IPS DF 6.9 (cell line): ENCODE results near the gene CFAP77.
"Not testable (repeated sequence)": the region's sequence is repeated elsewhere in the genome, so short reads cannot be mapped to it uniquely, and the experiment has no call there.

ENCODE experiments used
- DNase-seq: peaks from one replicate; pipeline ENCODE4 v3.0.0-alpha.2; 2013; ENCODE audit warnings: low read depth, low spot score
- H3K27ac ChIP-seq: one replicate; pipeline ENCODE4 v1.5.1; 2013; ENCODE audit warnings: low read length, control low read depth
- H3K27me3 ChIP-seq: 2 replicates; pipeline ENCODE4 v1.6.1; 2013; ENCODE audit warnings: mild to moderate bottlenecking, low read length; ENCODE audit not compliant: control insufficient read depth, insufficient read depth
- H3K36me3 ChIP-seq: 2 replicates; pipeline ENCODE4 v1.6.1; 2013; ENCODE audit warnings: low read length; ENCODE audit not compliant: control insufficient read depth, insufficient read depth
- H3K4me1 ChIP-seq: 2 replicates; pipeline ENCODE4 v1.6.1; 2013; ENCODE audit warnings: low read length; ENCODE audit not compliant: control insufficient read depth, insufficient read depth
- H3K4me3 ChIP-seq: 2 replicates; pipeline ENCODE4 v1.5.1; 2013; ENCODE audit warnings: mild to moderate bottlenecking, low read length
- H3K9me3 ChIP-seq: 2 replicates; pipeline ENCODE4 v1.6.1; 2013; ENCODE audit warnings: low read length, inconsistent platforms; ENCODE audit not compliant: control insufficient read depth, insufficient read depth
- WGBS: extraction: QIAGEN DNeasy Blood & Tissue Kit; methylation state at CpG from one replicate; pipeline ENCODE4 v1.1.7; 2013; ENCODE audit warnings: mixed read lengths, missing lambda C conversion rate; ENCODE audit not compliant: insufficient read length, insufficient coverage; 5-methylcytosine and 5-hydroxymethylcytosine counted together

CFAP77 gene

DNA sequence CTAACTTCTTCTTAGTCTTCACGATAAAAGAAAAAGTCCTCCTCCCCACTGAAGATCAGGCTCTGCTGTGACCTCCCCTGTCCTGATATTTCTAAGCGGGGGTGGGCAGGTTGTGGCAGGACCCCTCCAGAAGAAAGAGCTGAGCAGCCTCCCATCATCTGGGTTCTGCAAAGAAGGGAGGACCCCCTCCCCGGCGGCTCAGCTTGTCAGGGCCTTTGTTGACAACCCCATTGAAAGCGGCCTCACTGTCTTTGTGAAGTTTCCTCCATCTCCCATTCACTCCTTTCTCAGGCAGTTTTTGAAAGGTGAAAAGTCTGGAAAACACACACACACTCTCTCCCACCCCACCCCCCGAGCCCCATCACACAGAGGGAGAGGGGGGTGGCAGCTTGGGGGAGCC is 146.2 kb downstream of the CFAP77 start:
- WGBS, result no CpG with 5 or more reads among the region's 6 CpGs
- Histone ChIP-seq H3K4me3 (no peak overlapping the region), H3K9me3 (no peaks in the 10 kb centered on the region), H3K36me3 (no peaks in the 10 kb centered on the region), H3K27ac (no peak overlapping the region), H3K27me3 (no peaks in the 10 kb centered on the region), H3K4me1 (no peaks in the 10 kb centered on the region)
- no peak for DNase-seq

DNA sequence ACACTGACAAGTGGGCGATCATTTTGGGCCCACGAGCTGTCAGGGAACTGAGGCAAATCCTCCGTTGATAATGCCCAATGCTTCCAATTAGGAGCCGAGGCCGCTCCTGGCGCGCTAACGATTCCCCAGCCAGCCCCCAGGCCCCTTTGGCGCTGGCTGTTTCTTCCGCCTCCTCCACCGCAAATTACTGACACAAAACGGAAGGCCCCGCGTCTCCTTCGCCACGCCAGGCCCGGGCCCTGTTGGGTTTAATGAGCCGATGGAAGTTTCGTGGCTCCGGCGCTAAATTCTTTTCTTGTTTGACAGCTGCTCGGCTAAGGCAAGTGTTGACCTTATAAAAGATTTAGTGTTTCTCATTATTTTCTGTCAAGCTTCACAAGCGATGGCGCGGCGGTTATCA is 146.7 kb downstream of the CFAP77 start:
- Histone ChIP-seq H3K9me3 (no peaks in the 10 kb centered on the region), H3K4me3 (no peak overlapping the region), H3K4me1 (no peaks in the 10 kb centered on the region), H3K36me3 (no peaks in the 10 kb centered on the region), H3K27ac (no peak overlapping the region), H3K27me3 (no peaks in the 10 kb centered on the region)
- WGBS, result no CpG with 5 or more reads among the region's 26 CpGs
- no peak for DNase-seq

DNA sequence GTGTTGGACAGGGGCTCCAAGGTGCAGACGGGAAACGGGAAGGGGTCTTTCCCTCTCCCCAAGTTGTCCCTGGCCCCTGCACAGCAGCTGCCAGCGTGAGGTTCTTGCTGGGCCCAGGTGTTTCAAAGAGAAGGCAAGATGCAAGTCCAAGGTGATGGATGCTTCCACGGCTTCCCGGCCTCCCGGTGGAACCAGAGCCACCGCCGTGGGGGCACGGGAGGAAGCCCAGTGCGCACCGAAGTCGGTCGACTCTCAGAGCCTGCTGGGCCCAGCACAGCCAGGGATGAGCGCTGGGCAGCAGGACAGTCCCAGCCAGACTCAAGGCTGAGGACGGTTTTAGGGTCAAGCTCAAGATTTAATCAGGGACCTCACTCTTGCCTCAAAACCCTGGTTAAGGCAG is 147.1 kb downstream of the CFAP77 start:
- H3K27me3 ChIP-seq, result no peaks in the 10 kb centered on the region
- no peak overlapping the region for H3K4me3 ChIP-seq
- no CpG with 5 or more reads among the region's 15 CpGs for WGBS

DNA sequence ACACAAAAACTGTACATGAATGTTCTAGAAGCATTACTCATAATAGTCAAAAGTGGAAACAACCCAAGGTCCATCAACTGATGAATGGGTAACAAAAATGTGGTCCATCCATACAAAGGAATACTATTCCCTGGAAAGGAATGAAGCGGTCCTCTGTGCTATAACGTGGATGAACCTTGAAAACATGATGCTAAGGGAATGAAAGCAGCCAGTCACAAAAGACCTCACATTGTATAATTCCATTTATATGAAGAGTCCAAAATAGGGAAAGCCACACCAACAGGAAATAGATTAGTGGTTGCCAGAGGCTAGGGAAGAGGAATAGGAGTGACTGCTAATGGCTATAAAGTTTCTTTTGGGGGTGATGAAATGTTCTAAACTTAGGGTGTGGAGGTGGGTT is 149.7 kb downstream of the CFAP77 start:
- Histone ChIP-seq H3K36me3 (no peaks in the 10 kb centered on the region), H3K9me3 (no peaks in the 10 kb centered on the region), H3K4me1 (no peaks in the 10 kb centered on the region), H3K27ac (no peak overlapping the region), H3K4me3 (no peak overlapping the region), H3K27me3 (no peaks in the 10 kb centered on the region)
- WGBS, result no CpG with 5 or more reads among the region's 2 CpGs
- no peak for DNase-seq

More for the DNA sequence above, 147.1 kb downstream of the CFAP77 start:
- no peaks in the 10 kb centered on the region for H3K9me3 ChIP-seq
- no peak overlapping the region for H3K27ac ChIP-seq
- DNase-seq, result no peak
- H3K36me3 ChIP-seq, result no peaks in the 10 kb centered on the region
- H3K4me1 ChIP-seq, result no peaks in the 10 kb centered on the region

DNA sequence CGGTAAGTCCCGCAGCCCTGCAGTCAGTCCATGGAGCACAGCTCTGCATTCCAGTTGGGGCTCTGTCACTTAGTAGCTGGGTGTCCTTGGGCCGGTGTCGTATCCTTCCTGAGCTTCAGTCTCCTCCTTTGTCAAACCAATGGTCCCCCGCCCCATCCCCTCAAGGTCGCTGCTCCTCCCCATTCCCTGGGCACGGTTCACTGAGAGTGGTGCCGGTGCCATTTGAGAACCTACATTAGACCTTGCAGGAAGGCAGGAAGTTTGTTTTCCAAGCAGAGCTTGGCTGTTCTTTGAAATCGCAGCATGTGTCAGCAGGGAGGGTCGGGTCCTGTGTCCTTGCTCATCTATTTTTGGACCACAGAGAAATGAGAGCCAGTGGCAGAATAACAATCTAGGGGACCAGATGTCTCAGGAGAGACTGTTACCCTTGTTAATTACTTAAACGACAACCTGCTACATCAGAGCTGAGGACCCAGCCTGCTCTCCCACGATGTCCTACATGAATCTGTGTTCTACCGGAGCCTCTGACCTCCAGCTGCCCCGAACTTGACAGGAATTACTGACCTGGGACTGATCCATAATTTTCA is 150.7 kb downstream of the CFAP77 start:
- no CpG with 5 or more reads among the region's 14 CpGs for WGBS
- Histone ChIP-seq H3K27me3 (no peaks in the 10 kb centered on the region), H3K27ac (no peak overlapping the region), H3K36me3 (no peaks in the 10 kb centered on the region), H3K4me3 (no peak overlapping the region), H3K9me3 (no peaks in the 10 kb centered on the region), H3K4me1 (no peaks in the 10 kb centered on the region)
- no peak for DNase-seq

DNA sequence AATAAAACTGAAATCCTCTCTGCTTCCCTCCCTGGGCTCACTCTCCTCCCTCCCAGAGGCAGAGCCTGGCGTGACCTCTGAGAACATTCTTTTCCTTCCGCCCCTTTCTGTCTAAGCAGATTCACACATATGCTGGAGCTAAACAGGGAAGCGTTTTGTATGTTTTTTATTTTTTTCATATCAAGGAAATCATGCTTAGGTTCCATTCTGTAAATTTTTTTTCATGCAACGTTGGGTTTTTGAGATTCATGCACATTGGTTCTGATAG is 152.2 kb downstream of the CFAP77 start:
- no peak overlapping the region for H3K27ac ChIP-seq
- H3K36me3 ChIP-seq, result no peaks in the 10 kb centered on the region
- no CpG with 5 or more reads among the region's 4 CpGs for WGBS
- no peak for DNase-seq
- no peaks in the 10 kb centered on the region for H3K9me3 ChIP-seq
- H3K27me3 ChIP-seq, result no peaks in the 10 kb centered on the region
- no peaks in the 10 kb centered on the region for H3K4me1 ChIP-seq
- no peak overlapping the region for H3K4me3 ChIP-seq

DNA sequence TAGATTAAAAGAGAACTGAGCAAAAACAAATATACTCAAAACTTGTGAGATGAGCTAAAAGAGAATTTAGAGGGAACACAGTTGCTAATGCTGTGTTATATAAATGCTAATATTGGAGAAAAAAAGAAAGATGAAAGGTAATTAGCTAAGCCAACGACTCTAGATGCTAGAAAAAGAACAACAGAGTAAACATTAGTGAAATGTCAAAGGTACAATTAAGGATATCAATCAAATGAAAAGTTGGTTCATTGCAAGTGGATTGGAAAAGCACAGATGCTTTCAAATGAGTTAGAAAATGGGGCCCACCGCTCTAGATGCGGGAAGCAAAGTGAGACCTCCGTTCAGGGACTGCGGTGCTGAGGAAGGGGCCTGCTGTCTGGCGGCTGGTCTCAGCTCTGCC is 154.5 kb downstream of the CFAP77 start:
- no peaks in the 10 kb centered on the region for H3K9me3 ChIP-seq
- H3K36me3 ChIP-seq, result no peaks in the 10 kb centered on the region
- no peak for DNase-seq
- no peak overlapping the region for H3K4me3 ChIP-seq
- no peaks in the 10 kb centered on the region for H3K27me3 ChIP-seq
- H3K27ac ChIP-seq, result no peak overlapping the region
- no CpG with 5 or more reads among the region's 6 CpGs for WGBS
- H3K4me1 ChIP-seq, result no peaks in the 10 kb centered on the region

DNA sequence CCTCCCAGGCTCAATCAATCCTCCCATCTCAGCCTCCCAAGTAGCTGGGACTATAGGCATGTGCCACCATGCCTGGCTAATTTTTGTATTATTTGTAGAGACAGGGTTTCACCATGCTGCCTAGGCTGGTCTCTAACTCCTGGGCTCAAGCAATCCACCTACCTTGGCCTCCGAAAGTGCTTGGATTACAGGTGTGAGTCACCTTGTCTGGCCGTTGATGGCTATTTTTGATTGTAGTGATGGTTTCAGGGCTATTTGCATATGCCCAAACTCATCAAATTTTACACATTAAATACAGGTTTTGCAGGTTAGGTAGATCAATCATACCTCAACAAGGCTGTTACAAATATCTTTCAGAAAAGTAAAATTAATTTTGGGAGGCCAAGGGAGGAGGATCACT is 158.8 kb downstream of the CFAP77 start:
- H3K4me1 ChIP-seq, H3K36me3 ChIP-seq, DNase-seq, H3K9me3 ChIP-seq, H3K27me3 ChIP-seq, H3K4me3 ChIP-seq, H3K27ac ChIP-seq: not testable (repeated sequence)
- WGBS, result no CpG with 5 or more reads among the region's 2 CpGs

DNA sequence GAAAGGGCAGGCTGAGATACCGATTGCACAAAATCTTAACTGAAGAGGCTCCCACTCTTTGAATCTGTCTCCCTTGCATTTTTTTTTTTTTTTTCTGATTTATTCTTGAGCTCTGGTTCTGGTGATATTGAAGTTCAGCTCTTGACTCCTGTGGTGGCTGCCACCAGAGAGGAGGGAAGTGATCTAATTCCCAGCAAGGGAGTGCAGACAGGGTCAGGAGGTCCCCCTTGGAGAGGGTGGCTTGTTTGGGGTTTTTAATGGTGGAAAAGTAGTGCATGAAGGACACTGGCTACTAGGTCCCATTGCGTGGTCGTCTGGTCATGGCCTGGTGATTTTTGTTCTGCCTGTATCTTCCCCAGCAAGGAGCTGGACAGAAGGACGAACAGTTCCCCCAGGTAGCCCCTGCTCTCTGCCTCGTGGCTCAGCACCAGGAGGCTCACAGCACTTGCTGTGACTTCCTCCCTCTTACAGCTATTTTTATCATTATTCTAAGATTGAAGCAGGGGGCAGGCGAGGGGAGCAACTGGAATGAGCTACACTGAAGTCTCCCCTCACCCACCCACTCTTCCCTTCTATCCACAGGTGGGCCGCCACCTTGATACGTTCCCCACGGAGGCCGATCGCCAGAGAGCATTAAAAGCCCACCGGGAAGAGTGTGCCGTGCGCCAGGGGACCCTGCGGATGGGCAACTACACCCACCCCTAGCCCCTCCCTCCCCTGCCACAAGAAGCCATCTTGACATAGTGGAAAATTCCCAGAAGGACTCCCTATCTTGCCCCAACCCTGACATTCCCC is 162.0 kb downstream of the CFAP77 start:
- peaks cover 7% of the 10 kb centered on the region; the same call in 1 of the 2 replicates for H3K27me3 ChIP-seq
- no peak overlapping the region for H3K27ac ChIP-seq
- no CpG with 5 or more reads among the region's 15 CpGs for WGBS
- H3K9me3 ChIP-seq, result no peaks in the 10 kb centered on the region; the same call in 1 of the 2 replicates
- no peak for DNase-seq
- H3K4me1 ChIP-seq, result no peaks in the 10 kb centered on the region; the same call in 1 of the 2 replicates
- no peaks in the 10 kb centered on the region for H3K36me3 ChIP-seq
- no peak overlapping the region for H3K4me3 ChIP-seq

DNA sequence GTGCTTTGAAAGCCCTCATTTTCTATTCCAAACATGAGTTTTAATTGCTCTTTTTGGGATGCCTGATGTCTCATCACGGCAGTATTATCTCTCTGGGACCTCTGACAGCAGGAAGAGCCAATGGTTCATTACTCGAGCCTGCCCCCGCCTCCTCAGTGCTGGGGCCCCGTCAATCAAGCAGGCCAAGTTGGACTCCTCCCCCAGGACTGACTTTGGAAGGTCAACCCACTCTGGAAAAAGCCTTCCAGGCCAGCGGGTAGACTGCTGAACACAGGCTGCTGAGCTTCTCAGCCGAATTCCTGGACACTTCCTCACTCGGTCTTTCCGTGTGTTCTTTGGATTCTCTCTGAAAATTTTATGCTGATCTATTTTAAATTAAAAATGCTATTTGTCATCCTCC is 162.9 kb downstream of the CFAP77 start:
- no peak for DNase-seq

More for the DNA sequence above, 162.9 kb downstream of the CFAP77 start:
- H3K36me3 ChIP-seq, result no peaks in the 10 kb centered on the region
- peaks cover 15% of the 10 kb centered on the region for H3K27me3 ChIP-seq
- WGBS, result no CpG with 5 or more reads among the region's 8 CpGs
- H3K27ac ChIP-seq, result no peak overlapping the region
- no peak overlapping the region for H3K4me3 ChIP-seq
- no peaks in the 10 kb centered on the region; the same call in 1 of the 2 replicates for H3K4me1 ChIP-seq
- H3K9me3 ChIP-seq, result no peaks in the 10 kb centered on the region; the same call in 1 of the 2 replicates
